ENCODE data around the gene USH2A. TPM values are rescaled to one million over a fixed set of nuclear protein-coding genes. Genes with fewer than 3 reads are reported as not detected.

USH2A gene
- polyA plus RNA-seq, 1 of the 3 experiments (the other 2 are of a cell fraction): under 0.01 TPM

DNA sequence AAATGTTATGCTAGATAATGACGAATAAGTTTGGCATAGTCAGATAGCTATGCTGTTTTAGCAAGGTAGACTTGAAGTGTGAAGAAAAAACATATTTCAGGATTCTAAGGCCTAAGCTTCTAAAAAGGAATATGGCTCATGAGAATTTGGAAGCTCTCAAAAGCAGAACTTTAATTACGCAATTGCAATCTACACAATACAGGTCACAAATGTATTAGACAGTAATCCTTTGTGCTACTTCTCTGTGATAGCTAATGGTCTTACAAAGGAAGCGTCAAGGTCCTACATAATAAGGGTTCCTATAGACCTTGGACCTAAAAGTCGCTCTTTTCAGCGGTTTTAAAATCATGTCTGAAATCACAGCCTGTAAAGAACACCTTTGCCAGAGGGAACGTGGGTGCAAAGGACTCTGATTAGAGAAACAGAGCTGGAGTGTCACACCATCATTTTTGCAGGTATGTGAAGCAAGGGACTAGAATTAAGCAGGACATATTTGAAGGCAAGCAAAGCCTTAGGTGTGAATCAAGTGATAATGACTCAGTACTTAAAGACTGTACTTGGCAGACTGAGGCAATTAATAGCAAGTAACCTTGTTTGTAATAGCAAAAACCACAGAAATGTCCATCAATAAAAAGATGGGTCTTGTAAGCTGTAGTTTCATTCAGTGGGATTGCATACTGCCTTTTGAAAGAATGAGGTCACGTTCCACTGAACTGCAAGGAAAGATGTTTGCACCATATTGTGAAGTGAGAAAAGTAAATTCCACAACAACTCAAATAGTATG is 436.0 kb downstream of the USH2A start:
- TF ChIP-seq FOXJ3 (CRISPR knock-in tag; IDR thresholded peaks at IDR 0.05) (no peak), RCOR1 (IDR thresholded peaks at IDR 0.05; ENCODE audit: low read length) (no peak), FOXM1 (IDR thresholded peaks at IDR 0.05; ENCODE audit: low read depth) (no peak), GABPA (IDR thresholded peaks at IDR 0.05; ENCODE audit: low read depth) (no peak), JUND (IDR thresholded peaks at IDR 0.05) (no peak), YY1 (IDR thresholded peaks at IDR 0.05; ENCODE audit: low read depth) (no peak), RXRA (IDR thresholded peaks at IDR 0.05; ENCODE audit: borderline replicate concordance, low read depth) (no peak), FOSL2 (IDR thresholded peaks at IDR 0.05; ENCODE audit: borderline replicate concordance, low read depth) (no peak), MEF2A (IDR thresholded peaks at IDR 0.05; ENCODE audit: borderline replicate concordance, low read depth) (no peak), POLR2AphosphoS5 (IDR thresholded peaks at IDR 0.05; ENCODE audit: low read depth, low read length) (no peak)
- TF ChIP-seq, protein P1, sequence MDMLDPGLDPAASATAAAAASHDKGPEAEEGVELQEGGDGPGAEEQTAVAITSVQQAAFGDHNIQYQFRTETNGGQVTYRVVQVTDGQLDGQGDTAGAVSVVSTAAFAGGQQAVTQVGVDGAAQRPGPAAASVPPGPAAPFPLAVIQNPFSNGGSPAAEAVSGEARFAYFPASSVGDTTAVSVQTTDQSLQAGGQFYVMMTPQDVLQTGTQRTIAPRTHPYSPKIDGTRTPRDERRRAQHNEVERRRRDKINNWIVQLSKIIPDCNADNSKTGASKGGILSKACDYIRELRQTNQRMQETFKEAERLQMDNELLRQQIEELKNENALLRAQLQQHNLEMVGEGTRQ (IDR thresholded peaks at IDR 0.05; ENCODE audit: borderline replicate concordance, low read depth, low read length): no peak
- TF ChIP-seq, protein P2, sequence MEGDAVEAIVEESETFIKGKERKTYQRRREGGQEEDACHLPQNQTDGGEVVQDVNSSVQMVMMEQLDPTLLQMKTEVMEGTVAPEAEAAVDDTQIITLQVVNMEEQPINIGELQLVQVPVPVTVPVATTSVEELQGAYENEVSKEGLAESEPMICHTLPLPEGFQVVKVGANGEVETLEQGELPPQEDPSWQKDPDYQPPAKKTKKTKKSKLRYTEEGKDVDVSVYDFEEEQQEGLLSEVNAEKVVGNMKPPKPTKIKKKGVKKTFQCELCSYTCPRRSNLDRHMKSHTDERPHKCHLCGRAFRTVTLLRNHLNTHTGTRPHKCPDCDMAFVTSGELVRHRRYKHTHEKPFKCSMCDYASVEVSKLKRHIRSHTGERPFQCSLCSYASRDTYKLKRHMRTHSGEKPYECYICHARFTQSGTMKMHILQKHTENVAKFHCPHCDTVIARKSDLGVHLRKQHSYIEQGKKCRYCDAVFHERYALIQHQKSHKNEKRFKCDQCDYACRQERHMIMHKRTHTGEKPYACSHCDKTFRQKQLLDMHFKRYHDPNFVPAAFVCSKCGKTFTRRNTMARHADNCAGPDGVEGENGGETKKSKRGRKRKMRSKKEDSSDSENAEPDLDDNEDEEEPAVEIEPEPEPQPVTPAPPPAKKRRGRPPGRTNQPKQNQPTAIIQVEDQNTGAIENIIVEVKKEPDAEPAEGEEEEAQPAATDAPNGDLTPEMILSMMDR (IDR thresholded peaks at IDR 0.05): no peak
- TF ChIP-seq, protein P3, sequence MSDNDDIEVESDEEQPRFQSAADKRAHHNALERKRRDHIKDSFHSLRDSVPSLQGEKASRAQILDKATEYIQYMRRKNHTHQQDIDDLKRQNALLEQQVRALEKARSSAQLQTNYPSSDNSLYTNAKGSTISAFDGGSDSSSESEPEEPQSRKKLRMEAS (IDR thresholded peaks at IDR 0.05; ENCODE audit: low read depth): no peak
- TF ChIP-seq, protein P4, sequence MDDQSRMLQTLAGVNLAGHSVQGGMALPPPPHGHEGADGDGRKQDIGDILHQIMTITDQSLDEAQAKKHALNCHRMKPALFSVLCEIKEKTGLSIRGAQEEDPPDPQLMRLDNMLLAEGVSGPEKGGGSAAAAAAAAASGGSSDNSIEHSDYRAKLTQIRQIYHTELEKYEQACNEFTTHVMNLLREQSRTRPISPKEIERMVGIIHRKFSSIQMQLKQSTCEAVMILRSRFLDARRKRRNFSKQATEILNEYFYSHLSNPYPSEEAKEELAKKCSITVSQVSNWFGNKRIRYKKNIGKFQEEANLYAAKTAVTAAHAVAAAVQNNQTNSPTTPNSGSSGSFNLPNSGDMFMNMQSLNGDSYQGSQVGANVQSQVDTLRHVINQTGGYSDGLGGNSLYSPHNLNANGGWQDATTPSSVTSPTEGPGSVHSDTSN (IDR thresholded peaks at IDR 0.05): no peak
- ChIA-PET CTCF (interaction anchor here (1.4 to 3.0 kb wide), 3 partner anchors 13 to 762 kb away, joined by 3 to 9 read pairs (median 4); no protein-coding TSS in a partner anchor), POLR2A (no interaction called here)
- Histone ChIP-seq H3F3A (replicated peaks; ENCODE audit: insufficient read depth) (no peaks in the 10 kb centered on the region), H3K4me2 (no peak overlapping the region), H3K79me2 (ENCODE audit: insufficient read depth) (no peaks in the 10 kb centered on the region), H3K9me3 (no peaks in the 10 kb centered on the region), H3K9ac (no peak overlapping the region), H4K20me1 (ENCODE audit: insufficient read depth) (no peaks in the 10 kb centered on the region), H3K9me2 (no peaks in the 10 kb centered on the region), H3K36me3 (replicated peaks in 1 of 2; ENCODE audit: control insufficient read depth in 1 of 2, insufficient read depth in 2 of 2, low read length in 1 of 2) (no peaks in the 10 kb centered on the region), H3K4me3 (ENCODE audit: low read depth in 2 of 2, low read length in 1 of 2) (no peak overlapping the region), H3K4me1 (ENCODE audit: control insufficient read depth in 1 of 2, insufficient read depth in 2 of 2, low read depth in 1 of 2, low read length in 1 of 2) (no peaks in the 10 kb centered on the region; a peak in 1 of 4 replicates), H2AFZ (ENCODE audit: low read depth) (no peak overlapping the region), H3K27me3 (ENCODE audit: insufficient read depth) (no peaks in the 10 kb centered on the region), H3K27ac (ENCODE audit: low read depth in 2 of 2, low read length in 1 of 2) (no peak overlapping the region)
- no peak for DNase-seq
- 69% methylated on average over 7 of the region's 7 CpGs for WGBS (ENCODE audit: low lambda C conversion rate)
